LNCAP (cell line): ENCODE data around the gene WIPF1.

Experiments used
- CTCF ChIP-seq: fragments of 450-650 bp; IDR thresholded peaks from 2 replicates; pipeline ENCODE4 v1.5.1; 2017; ENCODE audit warnings: mild to moderate bottlenecking

The WIPF1 gene

DNA sequence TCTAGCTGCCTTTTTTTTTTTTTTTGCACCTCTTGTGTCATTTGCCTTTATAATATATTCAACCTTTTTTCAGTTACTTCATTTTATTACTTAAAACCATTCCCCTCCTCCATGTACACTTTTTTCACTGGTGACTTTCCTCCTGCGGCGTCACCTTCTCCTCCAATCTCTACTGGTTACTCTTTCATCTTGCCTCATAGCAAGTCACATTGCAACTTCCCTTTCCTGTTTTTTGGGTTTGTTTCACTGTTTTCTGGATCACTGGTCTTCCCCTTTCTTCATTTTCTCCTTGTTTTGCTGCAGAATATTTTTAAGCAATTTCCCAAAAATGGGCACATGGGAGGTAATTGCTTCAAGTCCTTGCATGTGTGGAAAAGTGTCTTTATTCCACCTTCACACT, 73.1 kb downstream of the WIPF1 start:
- no peak for TF ChIP-seq CTCF

- TF ChIP-seq CTCF: peak; percentile 47
Observed at GRCh38 chr2:174522553-174522952, 75.1 kb downstream of the WIPF1 start.

GRCh38 chr2:174518395-174518794, 79.2 kb downstream of the WIPF1 start:
- TF ChIP-seq CTCF: no peak

DNA sequence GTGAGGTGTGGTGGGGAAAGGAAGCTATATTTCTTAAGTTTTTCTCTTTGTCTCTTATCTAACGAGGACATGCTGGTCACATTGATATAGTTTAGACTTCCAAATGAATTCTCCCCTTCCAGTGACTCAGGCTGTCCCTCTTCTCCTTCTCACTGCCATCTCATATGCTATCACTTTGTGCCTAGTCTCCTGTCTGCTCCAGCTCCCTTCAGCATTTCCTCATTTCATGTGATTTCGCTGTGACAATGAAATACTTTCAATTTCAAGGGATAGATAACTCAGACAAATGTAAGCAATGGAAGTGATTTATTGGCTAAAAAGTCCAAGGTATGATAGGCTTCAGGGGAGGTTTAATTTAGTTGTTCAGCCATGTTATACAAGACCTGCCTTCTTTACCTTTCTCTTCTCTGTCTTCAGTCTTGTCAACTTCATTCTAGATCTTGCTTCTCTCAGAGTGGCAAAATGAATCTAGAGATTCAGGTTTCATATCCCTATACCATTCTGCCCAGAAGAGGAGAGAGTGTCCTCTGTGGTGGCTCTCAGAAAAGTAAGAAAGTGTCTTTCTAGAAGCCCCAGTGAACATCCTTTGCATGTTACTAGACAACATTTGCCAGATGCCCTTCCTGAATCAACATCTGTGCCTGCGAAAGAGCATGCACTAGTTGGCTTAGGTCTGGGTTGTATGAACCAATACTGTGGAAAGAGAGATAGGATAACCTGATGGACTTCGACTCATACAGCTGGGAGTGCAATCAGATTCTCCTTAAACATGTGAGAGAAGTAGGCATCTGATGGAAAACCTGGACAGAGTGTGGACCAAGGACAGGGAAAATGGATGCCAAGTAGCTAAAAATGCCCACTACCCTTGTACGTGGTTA, 80.9 kb downstream of the WIPF1 start:
- TF ChIP-seq CTCF: no peak

DNA sequence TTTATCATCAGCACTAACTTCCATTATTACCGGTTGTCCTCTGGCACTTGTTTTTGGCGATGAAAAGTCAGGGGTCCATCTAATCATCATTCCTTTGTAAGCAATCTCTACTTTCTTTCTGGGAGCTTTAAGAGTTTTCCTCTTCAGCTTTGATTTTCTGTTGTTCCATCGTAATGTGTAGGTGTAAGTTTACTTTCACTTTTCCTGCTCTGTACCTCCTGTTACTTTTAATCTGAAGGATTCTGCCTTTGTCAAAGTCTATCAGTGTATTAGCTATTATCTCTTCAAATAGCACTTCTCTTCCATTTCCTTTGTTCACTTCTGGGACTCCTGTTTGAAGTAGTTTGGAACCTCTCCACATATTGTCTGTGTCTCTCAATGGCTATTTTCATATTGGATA, 85.3 kb downstream of the WIPF1 start:
- no peak for TF ChIP-seq CTCF

GRCh38 chr2:174511580-174512260, 85.9 kb downstream of the WIPF1 start:
- TF ChIP-seq CTCF: no peak

DNA sequence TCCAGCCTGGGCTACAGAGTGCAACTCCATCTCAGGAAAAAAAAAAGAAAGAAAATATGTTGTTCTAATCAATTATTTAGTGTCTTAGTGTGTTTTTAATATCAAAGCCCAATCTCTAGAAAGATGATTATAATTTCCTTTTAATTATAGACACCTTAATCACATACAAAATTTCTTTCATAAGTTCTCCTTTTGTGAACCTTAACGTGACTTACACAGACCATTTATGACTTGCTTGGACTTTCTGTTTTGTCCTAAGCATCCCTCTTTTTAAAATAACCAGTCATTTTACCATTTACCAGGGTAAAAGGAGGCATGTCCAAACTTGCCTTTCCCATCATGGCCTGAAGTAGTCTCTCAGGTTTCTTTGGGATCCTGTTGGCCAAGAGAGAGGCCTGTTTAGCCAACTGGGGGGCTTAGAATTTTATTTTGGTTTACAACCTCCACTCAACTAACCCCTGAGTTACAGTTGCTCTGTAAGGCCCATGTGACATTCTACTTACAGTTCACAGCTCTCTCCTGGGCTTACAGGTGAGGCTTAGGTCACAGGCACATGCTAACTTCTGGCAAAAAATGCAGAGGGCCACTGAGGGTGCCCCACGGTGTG, 86.9 kb downstream of the WIPF1 start:
- no peak for TF ChIP-seq CTCF
